Naive thymus-derived CD4-positive, alpha-beta T cell (primary cell): ENCODE measurements around the gene NID1. TPM values are rescaled to one million over a fixed set of nuclear protein-coding genes. Genes with fewer than 3 reads are reported as not detected.

Source experiments
- ATAC-seq: fragments of 150-1000 bp; cut with Tn5 transposase; 2 replicates; pipeline ENCODE4 v1.10.0; 2021; ENCODE audit warnings: mild to moderate bottlenecking, moderate library complexity
- CTCF ChIA-PET: fragments of 350-600 bp; sonication (Branson Sonifier 250); formaldehyde crosslinking; loops from one replicate; lab custom pipeline; 2021; ENCODE audit warnings: antibody characterized with exemption; lab: Charles Lee
- POLR2A ChIA-PET: fragments of 350-600 bp; sonication (Branson Sonifier 250); formaldehyde crosslinking; loops from one replicate; lab custom pipeline; 2021; ENCODE audit warnings: antibody characterized with exemption, inconsistent platforms; lab: Charles Lee
- DNase-seq, 9 donors: peaks; one replicate each; pipeline versions ENCODE4 v3.0.0 to v3.0.0-alpha.2; 2020 to 2022; ENCODE audit warnings: mixed read lengths in 1 of 9
- H3K27ac ChIP-seq: one replicate; pipeline ENCODE4 v1.7.0; 2013; ENCODE audit warnings: mild to moderate bottlenecking, low read depth, low read length, moderate library complexity
- H3K27me3 ChIP-seq, 2 donors: one replicate each; pipeline ENCODE4 v1.7.0; 2013; ENCODE audit warnings: low read length in 2 of 2, mild to moderate bottlenecking in 2 of 2, moderate library complexity in 2 of 2; ENCODE audit not compliant: control insufficient read depth in 2 of 2, insufficient read depth in 2 of 2
- H3K36me3 ChIP-seq, 3 experiments: 1 replicate in 2 of 3; 2 replicates in 1 of 3; pipeline ENCODE4 v1.7.0; 2013; ENCODE audit warnings: low read length in 3 of 3, mild to moderate bottlenecking in 3 of 3, moderate library complexity in 1 of 3; ENCODE audit not compliant: insufficient read depth in 3 of 3, control insufficient read depth in 2 of 3
- H3K4me1 ChIP-seq, 2 donors: one replicate each; pipeline ENCODE4 v1.7.0; 2013; ENCODE audit warnings: low read length in 2 of 2, mild to moderate bottlenecking in 2 of 2, moderate library complexity in 1 of 2; ENCODE audit not compliant: control insufficient read depth in 2 of 2, insufficient read depth in 2 of 2
- H3K4me3 ChIP-seq: 2 replicates; pipeline ENCODE4 v1.7.0; 2013; ENCODE audit warnings: mild to moderate bottlenecking, low read length
- H3K9me3 ChIP-seq, 3 experiments: 1 replicate in 2 of 3; 2 replicates in 1 of 3; pipeline ENCODE4 v1.7.0; 2013; ENCODE audit warnings: low read length in 3 of 3; ENCODE audit not compliant: control insufficient read depth in 2 of 3
- H3K27ac Mint-ChIP-seq, 9 donors: one replicate each; pipeline ENCODE4 v1.8.0; 2020 to 2022; ENCODE audit warnings: mixed read lengths in 9 of 9, mild to moderate bottlenecking in 8 of 9, moderate library complexity in 5 of 9, inconsistent platforms in 2 of 9
- H3K27me3 Mint-ChIP-seq, 5 donors: one replicate each; pipeline ENCODE4 v1.8.0; 2021 to 2022; ENCODE audit warnings: mixed read lengths in 5 of 5, mild to moderate bottlenecking in 1 of 5
- H3K36me3 Mint-ChIP-seq, 5 donors: one replicate each; pipeline ENCODE4 v1.8.0; 2020 to 2022; ENCODE audit warnings: mixed read lengths in 5 of 5, mild to moderate bottlenecking in 3 of 5, inconsistent platforms in 1 of 5
- H3K4me1 Mint-ChIP-seq, 7 donors: one replicate each; pipeline ENCODE4 v1.8.0; 2020 to 2022; ENCODE audit warnings: mixed read lengths in 7 of 7, mild to moderate bottlenecking in 3 of 7, inconsistent platforms in 1 of 7
- H3K4me3 Mint-ChIP-seq, 10 donors: one replicate each; pipeline ENCODE4 v1.8.0; 2020 to 2022; ENCODE audit warnings: mild to moderate bottlenecking in 10 of 10, mixed read lengths in 10 of 10, moderate library complexity in 6 of 10, inconsistent platforms in 2 of 10
- H3K9me3 Mint-ChIP-seq, 11 donors: one replicate each; pipeline ENCODE4 v1.8.0; 2020 to 2022; ENCODE audit warnings: mixed read lengths in 11 of 11, mild to moderate bottlenecking in 4 of 11, inconsistent platforms in 1 of 11, moderate library complexity in 1 of 11
- intact Hi-C, 2 donors: fragments of 100-400 bp; cut with micrococcal nuclease; formaldehyde crosslinking; loops; one replicate each; pipeline ENCODE4 v1.15.1; 2023
- polyA plus RNA-seq, 2 donors: library from polyadenylated mRNA; unstranded; fragments of 300-500 nt; fragmentation: Illumina TruSeq; gene quantifications; one replicate each; pipeline ENCODE4 v1.2.3, GENCODE V29; 2021
- total RNA-seq, 6 experiments: library from RNA in 5 of 6; stranded (reverse) in 5 of 6; gene quantifications; 1 replicate in 5 of 6; 2 replicates in 1 of 6; pipeline ENCODE4 v1.2.3 and lab custom pipeline; 2021 to 2026

NID1 gene
- total and polyA plus RNA-seq, 7 experiments from 2014 or later = 0.11 to 6.2 (median 0.22) TPM; not detected in 2

- H3K36me3 Mint-ChIP-seq = peaks cover 0 to 7% (median 0%) of the 10 kb centered on the region in 5 donors
- POLR2A ChIA-PET = no interaction called here
- H3K4me3 Mint-ChIP-seq = no peak overlapping the region
- H3K9me3 Mint-ChIP-seq = no peaks in the 10 kb centered on the region
- no peaks in the 10 kb centered on the region for H3K27me3 ChIP-seq
- H3K9me3 ChIP-seq = no peaks in the 10 kb centered on the region
- H3K36me3 ChIP-seq = no peaks in the 10 kb centered on the region
- DNase-seq (no peak), ATAC-seq (no peak)
- no peak overlapping the region for H3K4me3 ChIP-seq
- H3K4me1 Mint-ChIP-seq = peaks cover 0 to 34% (median 13%) of the 10 kb centered on the region in 7 donors
- no peak overlapping the region for H3K27ac ChIP-seq
- CTCF ChIA-PET = no interaction called here
- intact Hi-C loops = no loop called here
- peaks cover 0 to 13% of the 10 kb centered on the region in 2 donors for H3K4me1 ChIP-seq
- peaks cover 0 to 10% (median 1%) of the 10 kb centered on the region in 5 donors for H3K27me3 Mint-ChIP-seq
- H3K27ac Mint-ChIP-seq = no peak overlapping the region
Observed at GRCh38 chr1:235942979-235943575, 121.8 kb downstream of the NID1 start.

- H3K4me1 ChIP-seq = peaks cover 0 to 13% of the 10 kb centered on the region in 2 donors
- no peak overlapping the region for H3K27ac Mint-ChIP-seq
- intact Hi-C loops = no loop called here
- H3K4me3 Mint-ChIP-seq = no peak overlapping the region
- CTCF ChIA-PET = interaction anchor here (1.0 kb wide), 1 partner anchor 30 kb away, joined by 4 read pairs; no protein-coding TSS in a partner anchor
- H3K27me3 Mint-ChIP-seq = peaks cover 0 to 10% (median 0%) of the 10 kb centered on the region in 5 donors
- no peak for DNase-seq
- H3K27ac ChIP-seq = no peak overlapping the region
- no peak for ATAC-seq
- no peaks in the 10 kb centered on the region for H3K9me3 Mint-ChIP-seq
- peaks cover 0 to 34% (median 13%) of the 10 kb centered on the region in 7 donors for H3K4me1 Mint-ChIP-seq
- peaks cover 0 to 7% (median 0%) of the 10 kb centered on the region in 5 donors for H3K36me3 Mint-ChIP-seq
- no peak overlapping the region for H3K4me3 ChIP-seq
- H3K27me3 ChIP-seq = no peaks in the 10 kb centered on the region
- POLR2A ChIA-PET = no interaction called here
- no peaks in the 10 kb centered on the region for H3K9me3 ChIP-seq
- no peaks in the 10 kb centered on the region for H3K36me3 ChIP-seq
Observed at GRCh38 chr1:235942625-235942934, 122.3 kb downstream of the NID1 start.

GRCh38 chr1:235941876-235942624 is 122.8 kb downstream of the NID1 start:
- H3K9me3 Mint-ChIP-seq = no peaks in the 10 kb centered on the region
- ATAC-seq = no peak

GRCh38 chr1:235940285-235940684 is 124.6 kb downstream of the NID1 start:
- H3K4me1 ChIP-seq = peaks cover 0 to 13% of the 10 kb centered on the region in 2 donors
- intact Hi-C loops = no loop called here
- Mint-ChIP-seq H3K27me3 (peaks cover 0 to 10% (median 0%) of the 10 kb centered on the region in 5 donors), H3K27ac (no peak overlapping the region), H3K4me1 (peaks cover 9 to 38% (median 25%) of the 10 kb centered on the region in 7 donors), H3K9me3 (no peaks in the 10 kb centered on the region), H3K36me3 (peaks cover 0 to 9% (median 0%) of the 10 kb centered on the region in 5 donors), H3K4me3 (no peak overlapping the region)
- H3K9me3 ChIP-seq = no peaks in the 10 kb centered on the region
- H3K27me3 ChIP-seq = no peaks in the 10 kb centered on the region
- H3K4me3 ChIP-seq = no peak overlapping the region
- DNase-seq (no peak), ATAC-seq (peak; percentile 68)
- ChIA-PET CTCF (no interaction called here), POLR2A (interaction anchor here (1.1 kb wide), 1 partner anchor 15 kb away, joined by 3 read pairs; no protein-coding TSS in a partner anchor)
- no peaks in the 10 kb centered on the region for H3K36me3 ChIP-seq
- H3K27ac ChIP-seq = no peak overlapping the region

More at GRCh38 chr1:235941876-235942624, 122.8 kb downstream of the NID1 start:
- peaks cover 0 to 9% (median 0%) of the 10 kb centered on the region in 5 donors for H3K36me3 Mint-ChIP-seq
- no peak overlapping the region for H3K27ac Mint-ChIP-seq
- Histone ChIP-seq H3K27ac (no peak overlapping the region), H3K4me3 (no peak overlapping the region), H3K4me1 (peaks cover 0 to 13% of the 10 kb centered on the region in 2 donors), H3K27me3 (no peaks in the 10 kb centered on the region), H3K9me3 (no peaks in the 10 kb centered on the region), H3K36me3 (no peaks in the 10 kb centered on the region)
- CTCF ChIA-PET = interaction anchor here (1.0 kb wide), 1 partner anchor 30 kb away, joined by 4 read pairs; no protein-coding TSS in a partner anchor
- H3K27me3 Mint-ChIP-seq = peaks cover 0 to 10% (median 0%) of the 10 kb centered on the region in 5 donors
- intact Hi-C loops = no loop called here
- no peak overlapping the region for H3K4me3 Mint-ChIP-seq
- H3K4me1 Mint-ChIP-seq = peaks cover 0 to 39% (median 13%) of the 10 kb centered on the region in 7 donors
- DNase-seq = no peak
- POLR2A ChIA-PET = interaction anchor here (1.2 kb wide), 1 partner anchor 18 kb away, joined by 3 read pairs; no protein-coding TSS in a partner anchor

- peaks cover 0 to 10% (median 0%) of the 10 kb centered on the region in 5 donors for H3K27me3 Mint-ChIP-seq
- Histone ChIP-seq H3K36me3 (no peaks in the 10 kb centered on the region), H3K4me1 (peaks cover 0 to 13% of the 10 kb centered on the region in 2 donors), H3K4me3 (no peak overlapping the region), H3K27me3 (no peaks in the 10 kb centered on the region), H3K27ac (no peak overlapping the region), H3K9me3 (no peaks in the 10 kb centered on the region)
- no peak for DNase-seq
- H3K9me3 Mint-ChIP-seq = no peaks in the 10 kb centered on the region
- peaks cover 9 to 40% (median 26%) of the 10 kb centered on the region in 7 donors for H3K4me1 Mint-ChIP-seq
- ChIA-PET CTCF (no interaction called here), POLR2A (interaction anchor here (0.6 to 1.1 kb wide), 2 partner anchors 16 to 20 kb away, joined by 3 read pairs; no protein-coding TSS in a partner anchor)
- peaks cover 0 to 9% (median 0%) of the 10 kb centered on the region in 5 donors for H3K36me3 Mint-ChIP-seq
- intact Hi-C loops = no loop called here
- peak overlapping the region in 1 of 10 donors; percentile 66 for H3K4me3 Mint-ChIP-seq
- no peak for ATAC-seq
- peak overlapping the region in 1 of 9 donors; percentile 68 for H3K27ac Mint-ChIP-seq
Observed at GRCh38 chr1:235939480-235939775, 125.5 kb downstream of the NID1 start.

- no peak overlapping the region for H3K4me3 ChIP-seq
- H3K27me3 Mint-ChIP-seq = peaks cover 0 to 10% (median 0%) of the 10 kb centered on the region in 5 donors
- no peaks in the 10 kb centered on the region for H3K36me3 ChIP-seq
- no peaks in the 10 kb centered on the region for H3K9me3 ChIP-seq
- intact Hi-C loops = no loop called here
- no peak overlapping the region for H3K27ac ChIP-seq
- peak; percentile 71 for ATAC-seq
- POLR2A ChIA-PET = interaction anchor here (0.6 to 1.1 kb wide), 2 partner anchors 17 to 21 kb away, joined by 3 read pairs; no protein-coding TSS in a partner anchor
- H3K9me3 Mint-ChIP-seq = no peaks in the 10 kb centered on the region
- peaks cover 0 to 13% of the 10 kb centered on the region in 2 donors for H3K4me1 ChIP-seq
- H3K4me1 Mint-ChIP-seq = peaks cover 10 to 40% (median 26%) of the 10 kb centered on the region in 7 donors
- peak overlapping the region in 2 of 9 donors; percentile 56 to 68 for H3K27ac Mint-ChIP-seq
- CTCF ChIA-PET = no interaction called here
- H3K36me3 Mint-ChIP-seq = peaks cover 0 to 9% (median 0%) of the 10 kb centered on the region in 5 donors
- H3K4me3 Mint-ChIP-seq = peak overlapping the region in 1 of 10 donors; percentile 66
- DNase-seq = no peak
- no peaks in the 10 kb centered on the region for H3K27me3 ChIP-seq
Observed at GRCh38 chr1:235938709-235939479, 126.0 kb downstream of the NID1 start.
